ENCODE measurements around the gene ELP4.

- TF ChIP-seq, protein P1, sequence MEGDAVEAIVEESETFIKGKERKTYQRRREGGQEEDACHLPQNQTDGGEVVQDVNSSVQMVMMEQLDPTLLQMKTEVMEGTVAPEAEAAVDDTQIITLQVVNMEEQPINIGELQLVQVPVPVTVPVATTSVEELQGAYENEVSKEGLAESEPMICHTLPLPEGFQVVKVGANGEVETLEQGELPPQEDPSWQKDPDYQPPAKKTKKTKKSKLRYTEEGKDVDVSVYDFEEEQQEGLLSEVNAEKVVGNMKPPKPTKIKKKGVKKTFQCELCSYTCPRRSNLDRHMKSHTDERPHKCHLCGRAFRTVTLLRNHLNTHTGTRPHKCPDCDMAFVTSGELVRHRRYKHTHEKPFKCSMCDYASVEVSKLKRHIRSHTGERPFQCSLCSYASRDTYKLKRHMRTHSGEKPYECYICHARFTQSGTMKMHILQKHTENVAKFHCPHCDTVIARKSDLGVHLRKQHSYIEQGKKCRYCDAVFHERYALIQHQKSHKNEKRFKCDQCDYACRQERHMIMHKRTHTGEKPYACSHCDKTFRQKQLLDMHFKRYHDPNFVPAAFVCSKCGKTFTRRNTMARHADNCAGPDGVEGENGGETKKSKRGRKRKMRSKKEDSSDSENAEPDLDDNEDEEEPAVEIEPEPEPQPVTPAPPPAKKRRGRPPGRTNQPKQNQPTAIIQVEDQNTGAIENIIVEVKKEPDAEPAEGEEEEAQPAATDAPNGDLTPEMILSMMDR (IDR thresholded peaks at IDR 0.05): no peak
- no peak for TF ChIP-seq POLR2A (IDR thresholded peaks at IDR 0.05)
Measured at GRCh38 chr11:31601635-31602282, 92.2 kb downstream of the ELP4 start.
